ENCODE measurements around the gene ALG2. TPM values are rescaled to one million over a fixed set of nuclear protein-coding genes. Genes with fewer than 3 reads are reported as not detected.
A peak's percentile ranks its signal among the peaks of the same experiment; 100 is the strongest.

ALG2 gene
- total and polyA plus RNA-seq, 2 of the 13 experiments (the other 11 are each of a cell fraction or from before 2014, with no cell fraction given), result 46.2 to 49.0 TPM

DNA sequence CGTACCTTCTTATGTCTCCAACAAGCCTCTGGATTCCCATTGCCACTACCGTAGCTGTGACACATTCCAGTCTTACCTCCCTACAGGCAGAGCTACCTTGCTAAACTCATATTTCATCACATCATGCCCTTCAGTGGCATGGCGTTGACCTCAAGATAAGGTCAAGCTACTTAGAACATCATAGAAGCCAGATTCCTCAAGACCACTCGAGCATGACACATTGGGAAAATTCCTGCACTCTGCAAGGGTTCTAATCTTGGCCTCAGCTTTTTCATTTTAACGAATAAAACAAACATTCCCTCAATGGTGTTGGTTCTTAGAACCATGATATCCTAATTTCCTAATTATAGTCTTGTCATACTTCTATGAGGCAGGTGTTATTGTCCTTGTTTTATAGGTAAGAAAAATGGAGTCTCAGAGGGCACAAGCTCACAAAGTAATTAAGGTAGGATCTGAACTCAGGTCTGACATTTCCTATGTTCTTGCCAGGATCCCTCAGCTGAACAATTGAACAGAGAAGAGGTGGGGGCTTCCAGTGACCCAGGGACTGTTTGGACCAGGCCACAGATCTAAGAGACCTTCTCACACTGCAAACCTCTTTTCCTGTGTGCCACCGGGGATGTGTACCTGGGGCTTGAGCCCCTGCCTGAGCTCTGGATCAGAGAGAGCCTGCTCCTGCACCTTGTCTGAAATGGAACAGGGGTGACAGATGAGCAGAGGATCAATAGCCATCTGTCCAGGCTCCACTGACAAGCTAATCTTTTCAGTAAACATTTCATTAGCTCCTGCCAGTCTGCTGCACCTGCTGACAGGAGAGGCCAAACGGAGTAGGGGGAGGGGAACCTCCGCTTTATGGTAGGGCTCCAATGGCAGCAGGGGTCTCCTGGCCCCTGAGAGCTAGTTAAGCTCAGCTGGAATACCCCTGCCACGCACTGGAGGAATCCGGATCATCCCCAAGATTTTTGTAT lies 49.3 kb downstream of the ALG2 start (continued):
- TF ChIP-seq, protein P1, sequence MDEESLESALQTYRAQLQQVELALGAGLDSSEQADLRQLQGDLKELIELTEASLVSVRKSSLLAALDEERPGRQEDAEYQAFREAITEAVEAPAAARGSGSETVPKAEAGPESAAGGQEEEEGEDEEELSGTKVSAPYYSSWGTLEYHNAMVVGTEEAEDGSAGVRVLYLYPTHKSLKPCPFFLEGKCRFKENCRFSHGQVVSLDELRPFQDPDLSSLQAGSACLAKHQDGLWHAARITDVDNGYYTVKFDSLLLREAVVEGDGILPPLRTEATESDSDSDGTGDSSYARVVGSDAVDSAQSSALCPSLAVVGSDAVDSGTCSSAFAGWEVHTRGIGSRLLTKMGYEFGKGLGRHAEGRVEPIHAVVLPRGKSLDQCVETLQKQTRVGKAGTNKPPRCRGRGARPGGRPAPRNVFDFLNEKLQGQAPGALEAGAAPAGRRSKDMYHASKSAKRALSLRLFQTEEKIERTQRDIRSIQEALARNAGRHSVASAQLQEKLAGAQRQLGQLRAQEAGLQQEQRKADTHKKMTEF (CRISPR knock-in tag; IDR thresholded peaks at IDR 0.05), result peak; percentile 48; the same call in 1 of the 2 replicates
- TF ChIP-seq ISX (CRISPR knock-in tag; conservative IDR thresholded peaks at IDR 0.05) (no peak), TCF7L2 (IDR thresholded peaks at IDR 0.05; ENCODE audit: low read depth, low read length) (no peak), KAT2B (IDR thresholded peaks at IDR 0.05; ENCODE audit: borderline replicate concordance, low read depth, low read length) (no peak; the same call in 1 of the 2 replicates), ZBTB37 (CRISPR knock-in tag; IDR thresholded peaks at IDR 0.05) (0 out of 2 replicates have a peak, but pooled peaks have one; percentile 25), REPIN1 (CRISPR knock-in tag; IDR thresholded peaks at IDR 0.05; ENCODE audit: borderline replicate concordance, low read depth) (peak; percentile 89; the same call in 1 of the 2 replicates), MIXL1 (CRISPR knock-in tag; IDR thresholded peaks at IDR 0.05) (peak; percentile 97), PPARG (CRISPR knock-in tag; conservative IDR thresholded peaks at IDR 0.05) (peak; percentile 87), MTA1 (CRISPR knock-in tag; IDR thresholded peaks at IDR 0.05; ENCODE audit: borderline replicate concordance) (peak; percentile 73), NFYB (CRISPR knock-in tag; IDR thresholded peaks at IDR 0.05) (no peak), ZNF598 (CRISPR knock-in tag; IDR thresholded peaks at IDR 0.05; ENCODE audit: borderline replicate concordance) (no peak), HNRNPK (IDR thresholded peaks at IDR 0.05; ENCODE audit: low read depth, low read length, poor library complexity, severe bottlenecking) (no peak), ZNF557 (CRISPR knock-in tag; IDR thresholded peaks at IDR 0.05) (no peak), ZNF232 (CRISPR knock-in tag; IDR thresholded peaks at IDR 0.05; ENCODE audit: borderline replicate concordance) (peak; percentile 57; the same call in 1 of the 2 replicates), MAFF (IDR thresholded peaks at IDR 0.05; ENCODE audit: low read depth, low read length) (no peak), ZSCAN21 (CRISPR knock-in tag; IDR thresholded peaks at IDR 0.05; ENCODE audit: borderline replicate concordance) (no peak), ZNF550 (CRISPR knock-in tag; IDR thresholded peaks at IDR 0.05; ENCODE audit: borderline replicate concordance) (no peak), SATB2 (CRISPR knock-in tag; IDR thresholded peaks at IDR 0.05) (no peak), PCBP1 (IDR thresholded peaks at IDR 0.05; ENCODE audit: borderline replicate concordance, low read depth, low read length) (no peak), ARID3A (IDR thresholded peaks at IDR 0.05; ENCODE audit: low read depth, low read length) (peak; percentile 33; the same call in 1 of the 2 replicates), ZNF24 (IDR thresholded peaks at IDR 0.05) (peak; percentile 33; the same call in 1 of the 2 replicates)
- TF ChIP-seq, protein P2, sequence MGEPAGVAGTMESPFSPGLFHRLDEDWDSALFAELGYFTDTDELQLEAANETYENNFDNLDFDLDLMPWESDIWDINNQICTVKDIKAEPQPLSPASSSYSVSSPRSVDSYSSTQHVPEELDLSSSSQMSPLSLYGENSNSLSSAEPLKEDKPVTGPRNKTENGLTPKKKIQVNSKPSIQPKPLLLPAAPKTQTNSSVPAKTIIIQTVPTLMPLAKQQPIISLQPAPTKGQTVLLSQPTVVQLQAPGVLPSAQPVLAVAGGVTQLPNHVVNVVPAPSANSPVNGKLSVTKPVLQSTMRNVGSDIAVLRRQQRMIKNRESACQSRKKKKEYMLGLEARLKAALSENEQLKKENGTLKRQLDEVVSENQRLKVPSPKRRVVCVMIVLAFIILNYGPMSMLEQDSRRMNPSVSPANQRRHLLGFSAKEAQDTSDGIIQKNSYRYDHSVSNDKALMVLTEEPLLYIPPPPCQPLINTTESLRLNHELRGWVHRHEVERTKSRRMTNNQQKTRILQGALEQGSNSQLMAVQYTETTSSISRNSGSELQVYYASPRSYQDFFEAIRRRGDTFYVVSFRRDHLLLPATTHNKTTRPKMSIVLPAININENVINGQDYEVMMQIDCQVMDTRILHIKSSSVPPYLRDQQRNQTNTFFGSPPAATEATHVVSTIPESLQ (CRISPR knock-in tag; conservative IDR thresholded peaks at IDR 0.05), result no peak

Measured in HepG2 (cell line).